ENCODE data around the gene GGTLC1.

Gene GGTLC1

DNA sequence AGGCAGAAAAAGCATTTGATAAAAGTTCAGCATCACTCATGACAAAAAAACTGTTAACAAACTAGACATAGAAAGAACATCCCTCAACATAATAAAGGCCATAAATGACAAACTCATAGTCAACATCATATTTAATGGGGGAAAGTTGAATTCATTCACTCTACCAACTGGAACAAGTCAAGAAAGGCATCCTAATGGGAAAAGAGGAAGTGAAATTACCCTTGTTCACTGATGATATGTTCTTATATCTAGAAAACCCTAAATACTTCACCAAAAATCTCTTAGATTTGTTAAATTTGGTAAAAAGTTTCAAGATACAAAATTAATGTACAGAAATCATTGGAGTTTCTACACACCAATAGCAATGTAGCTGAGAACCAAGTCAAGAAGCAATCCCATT is 48.9 kb downstream of the GGTLC1 start:
- TF ChIP-seq CTCF (IDR thresholded peaks at IDR 0.05; ENCODE audit: low read length, missing control alignments), result no peak
- DNase-seq (ENCODE audit: low read depth), result no peak
- H3K4me3 ChIP-seq (replicated peaks; ENCODE audit: low read depth, low read length), result no peak overlapping the region

DNA sequence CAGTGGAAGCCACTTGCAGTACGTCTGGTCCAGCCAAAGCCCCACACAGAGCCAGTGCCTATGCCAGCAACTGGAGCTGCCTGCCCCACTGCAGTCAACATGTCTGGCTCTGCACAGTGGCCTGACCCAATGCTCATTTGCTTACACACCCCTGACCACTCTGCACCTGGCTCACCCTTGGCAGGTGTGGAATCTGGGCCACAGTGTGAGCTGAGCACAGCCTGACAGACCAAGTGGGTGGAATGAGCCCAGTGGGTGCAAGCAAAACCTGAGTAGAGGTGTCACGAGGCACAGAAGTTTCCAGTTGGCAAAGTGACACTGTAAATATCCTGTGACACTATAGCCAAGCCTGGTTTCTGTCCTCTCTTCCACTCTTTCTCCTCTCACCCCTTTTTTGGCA is 49.5 kb downstream of the GGTLC1 start:
- no peak overlapping the region for H3K4me3 ChIP-seq (replicated peaks; ENCODE audit: low read depth, low read length)
- TF ChIP-seq CTCF (IDR thresholded peaks at IDR 0.05; ENCODE audit: low read length, missing control alignments), result no peak
- DNase-seq (ENCODE audit: low read depth), result no peak

- no peak overlapping the region for H3K4me3 ChIP-seq (replicated peaks; ENCODE audit: low read depth, low read length)
- no peak for TF ChIP-seq CTCF (IDR thresholded peaks at IDR 0.05; ENCODE audit: low read length, missing control alignments)
- no peak for DNase-seq (ENCODE audit: low read depth)
Observed at GRCh38 chr20:23938118-23938438, 50.5 kb downstream of the GGTLC1 start.

DNA sequence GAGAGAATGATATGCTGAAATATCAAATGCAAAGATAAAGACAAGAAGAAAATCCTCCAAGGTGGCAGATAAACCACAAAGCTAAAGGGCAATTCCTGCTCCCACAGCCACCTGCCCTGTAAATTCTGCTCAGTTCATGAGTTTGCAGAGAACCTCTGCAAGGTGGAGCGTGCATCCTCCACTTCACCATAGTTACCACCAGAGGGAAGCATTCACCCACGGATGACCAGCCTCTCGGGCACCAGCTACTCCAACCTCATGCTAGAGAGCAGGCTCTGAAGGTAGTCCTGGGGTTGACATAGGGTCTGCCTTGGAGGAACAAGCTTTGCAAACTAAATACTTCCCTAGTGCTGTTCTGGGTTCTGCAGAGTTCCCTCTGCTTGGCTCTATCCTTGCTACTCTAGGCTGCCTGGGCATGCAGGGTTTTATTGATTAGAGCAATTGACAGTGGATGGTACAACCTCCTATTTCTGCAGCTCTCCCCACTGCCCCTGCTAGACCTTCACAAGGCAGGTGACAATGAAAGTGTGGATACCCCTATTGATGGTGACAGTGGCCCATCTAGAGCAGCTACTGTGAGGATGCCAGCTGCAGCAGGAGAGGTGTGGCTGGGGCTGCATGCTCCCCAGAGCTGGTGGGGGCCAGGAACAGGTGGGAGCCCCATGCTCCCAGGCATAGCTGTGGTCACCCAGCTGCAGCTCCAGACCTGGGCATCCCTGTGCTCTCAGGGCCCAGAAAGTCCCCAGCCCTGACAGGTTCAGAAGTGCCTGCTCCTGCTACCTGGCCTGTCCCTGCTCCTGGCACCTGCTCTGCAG is 51.1 kb downstream of the GGTLC1 start:
- H3K4me3 ChIP-seq (replicated peaks; ENCODE audit: low read depth, low read length), result no peak overlapping the region
- DNase-seq (ENCODE audit: low read depth), result peak; percentile 68
- TF ChIP-seq CTCF (IDR thresholded peaks at IDR 0.05; ENCODE audit: low read length, missing control alignments), result peak; percentile 70

Data from fibroblast of pulmonary artery (primary cell).